Dermis lymphatic vessel endothelial cell (primary cell): Measurements from ENCODE around the gene FUBP3. TPM values are rescaled to one million over a fixed set of nuclear protein-coding genes. Genes with fewer than 3 reads are reported as not detected.

Experiments used
- total RNA-seq: library from RNA; depleted of rRNA; stranded (reverse); fragments of >200 nt; gene quantifications from 2 replicates; pipeline ENCODE4 v1.2.1, GENCODE V29; 2014

Gene FUBP3, protein sequence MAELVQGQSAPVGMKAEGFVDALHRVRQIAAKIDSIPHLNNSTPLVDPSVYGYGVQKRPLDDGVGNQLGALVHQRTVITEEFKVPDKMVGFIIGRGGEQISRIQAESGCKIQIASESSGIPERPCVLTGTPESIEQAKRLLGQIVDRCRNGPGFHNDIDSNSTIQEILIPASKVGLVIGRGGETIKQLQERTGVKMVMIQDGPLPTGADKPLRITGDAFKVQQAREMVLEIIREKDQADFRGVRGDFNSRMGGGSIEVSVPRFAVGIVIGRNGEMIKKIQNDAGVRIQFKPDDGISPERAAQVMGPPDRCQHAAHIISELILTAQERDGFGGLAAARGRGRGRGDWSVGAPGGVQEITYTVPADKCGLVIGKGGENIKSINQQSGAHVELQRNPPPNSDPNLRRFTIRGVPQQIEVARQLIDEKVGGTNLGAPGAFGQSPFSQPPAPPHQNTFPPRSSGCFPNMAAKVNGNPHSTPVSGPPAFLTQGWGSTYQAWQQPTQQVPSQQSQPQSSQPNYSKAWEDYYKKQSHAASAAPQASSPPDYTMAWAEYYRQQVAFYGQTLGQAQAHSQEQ
- 31.8 and 32.3 TPM in 2 replicates for total RNA-seq

DNA sequence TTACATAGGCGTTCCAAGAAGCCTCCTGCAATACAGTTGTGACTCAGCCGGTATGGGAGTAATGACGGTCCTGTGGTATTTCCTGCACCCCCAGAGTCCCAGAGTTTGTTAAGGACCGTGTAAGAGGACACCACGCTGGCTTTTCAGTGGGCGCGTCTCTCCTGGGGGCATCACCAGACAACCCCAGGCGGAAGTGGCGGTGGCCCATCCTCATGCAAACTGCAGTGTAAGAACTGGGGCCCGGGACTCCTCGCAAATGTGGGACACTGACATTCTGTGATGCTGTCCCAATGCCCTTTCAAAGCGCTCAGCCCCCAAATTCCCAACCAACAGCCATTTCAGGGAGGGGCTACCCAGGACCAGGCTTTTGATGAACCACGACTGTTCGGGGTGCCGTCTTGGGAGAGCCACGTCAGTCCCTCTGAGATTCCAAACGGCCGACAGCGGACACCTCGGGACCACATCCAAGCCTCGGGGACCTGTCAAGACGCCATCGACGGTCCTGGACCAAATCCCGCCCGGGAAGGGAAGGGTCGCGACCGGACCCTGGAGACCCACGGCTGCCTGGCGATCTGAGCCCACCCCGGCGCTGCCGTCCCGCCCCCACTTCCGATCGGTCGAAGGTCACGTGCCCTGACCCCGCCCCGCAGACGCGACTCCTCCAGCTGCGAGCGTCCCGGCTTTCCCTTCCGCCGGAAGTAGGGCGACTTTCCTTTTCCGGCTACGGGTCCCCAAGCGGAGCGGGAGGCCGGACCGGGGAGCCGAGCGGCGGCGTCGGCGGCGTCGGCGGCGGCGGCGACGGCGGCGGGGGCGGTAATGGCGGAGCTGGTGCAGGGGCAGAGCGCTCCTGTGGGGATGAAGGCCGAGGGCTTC is at the start of gene FUBP3:
FUBP3 (plus strand) TSS at position 713 of the 873 bp plus-strand sequence; CDS start at position 817, 104 bp downstream.

DNA sequence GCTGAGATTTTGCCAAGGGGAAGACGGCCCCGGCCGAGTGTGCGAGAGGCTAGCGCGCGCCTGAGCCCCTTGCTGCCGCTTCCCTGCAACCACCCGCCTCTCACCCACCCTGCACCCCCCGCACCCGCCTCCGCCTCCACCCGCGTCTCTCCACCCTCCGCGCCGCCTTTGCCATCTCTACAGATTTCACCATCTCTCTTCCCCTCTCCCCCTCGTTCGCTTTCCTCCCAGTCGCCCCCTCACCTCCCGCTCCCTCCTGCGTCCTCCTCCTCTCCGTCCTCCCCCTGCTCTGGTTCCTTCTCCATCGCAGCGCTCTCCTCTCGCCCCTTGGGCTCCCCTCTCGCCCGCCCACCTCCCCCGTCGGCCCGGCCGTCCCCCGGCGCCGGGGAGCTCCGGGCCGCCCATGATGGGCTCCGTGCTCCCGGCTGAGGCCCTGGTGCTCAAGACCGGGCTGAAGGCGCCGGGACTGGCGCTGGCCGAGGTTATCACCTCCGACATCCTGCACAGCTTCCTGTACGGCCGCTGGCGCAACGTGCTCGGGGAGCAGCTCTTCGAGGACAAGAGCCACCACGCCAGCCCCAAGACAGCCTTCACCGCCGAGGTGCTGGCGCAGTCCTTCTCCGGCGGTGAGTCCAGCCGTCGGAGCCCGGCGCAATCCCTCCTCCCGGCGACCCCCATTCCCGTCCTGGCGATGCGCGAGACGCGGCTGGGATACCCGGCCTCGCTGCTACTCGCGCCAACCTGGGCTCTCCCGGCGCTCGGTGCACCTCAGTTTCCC is 85.1 kb downstream of the FUBP3 start, which contains the start of gene PRDM12:
PRDM12 (plus strand) TSS at position 344 of the 778 bp plus-strand sequence; CDS start at position 404, 60 bp downstream.

Other genes starting within 250 kb of the FUBP3 start
- 1.5 and 2.0 TPM in 2 replicates for gene ASS1, start 134.6 kb upstream of the FUBP3 start, total RNA-seq
- not detected in 2 replicates for gene PRDM12, start 85.0 kb downstream of the FUBP3 start, total RNA-seq
- 16.8 and 28.3 TPM in 2 replicates for gene EXOSC2, start 114.2 kb downstream of the FUBP3 start, total RNA-seq